Ishikawa (cell line): Measurements from ENCODE around the gene PTPRD.

Experiments
- EP300 ChIP-seq: IDR thresholded peaks from 2 replicates; pipeline ENCODE4 v1.6.1; 2012; ENCODE audit warnings: borderline replicate concordance
- TF ChIP-seq, protein P1 (sequence below): IDR thresholded peaks from 2 replicates; pipeline ENCODE4 v1.6.1; 2012; ENCODE audit warnings: low read depth, mild to moderate bottlenecking

DNA sequence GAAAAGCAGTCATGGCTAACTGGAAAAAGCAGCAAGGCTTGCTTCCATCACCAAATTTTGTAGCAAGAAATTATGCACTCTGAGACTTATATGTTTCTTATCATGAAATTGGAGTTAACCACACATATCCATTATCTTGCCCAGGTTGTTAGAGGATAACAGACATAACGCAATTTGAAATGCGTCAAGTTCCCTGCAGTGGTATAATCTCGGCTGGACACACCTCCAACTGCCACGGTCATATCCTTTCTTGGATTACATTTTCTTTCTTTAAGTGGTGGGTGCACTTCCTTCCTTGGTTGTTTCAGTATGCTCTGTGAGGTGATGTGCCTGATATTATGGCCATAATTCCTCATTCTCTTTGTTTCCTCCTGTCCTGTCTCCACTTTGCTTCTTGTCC is 2118.2 kb downstream of the PTPRD start:
- TF ChIP-seq, protein P1, sequence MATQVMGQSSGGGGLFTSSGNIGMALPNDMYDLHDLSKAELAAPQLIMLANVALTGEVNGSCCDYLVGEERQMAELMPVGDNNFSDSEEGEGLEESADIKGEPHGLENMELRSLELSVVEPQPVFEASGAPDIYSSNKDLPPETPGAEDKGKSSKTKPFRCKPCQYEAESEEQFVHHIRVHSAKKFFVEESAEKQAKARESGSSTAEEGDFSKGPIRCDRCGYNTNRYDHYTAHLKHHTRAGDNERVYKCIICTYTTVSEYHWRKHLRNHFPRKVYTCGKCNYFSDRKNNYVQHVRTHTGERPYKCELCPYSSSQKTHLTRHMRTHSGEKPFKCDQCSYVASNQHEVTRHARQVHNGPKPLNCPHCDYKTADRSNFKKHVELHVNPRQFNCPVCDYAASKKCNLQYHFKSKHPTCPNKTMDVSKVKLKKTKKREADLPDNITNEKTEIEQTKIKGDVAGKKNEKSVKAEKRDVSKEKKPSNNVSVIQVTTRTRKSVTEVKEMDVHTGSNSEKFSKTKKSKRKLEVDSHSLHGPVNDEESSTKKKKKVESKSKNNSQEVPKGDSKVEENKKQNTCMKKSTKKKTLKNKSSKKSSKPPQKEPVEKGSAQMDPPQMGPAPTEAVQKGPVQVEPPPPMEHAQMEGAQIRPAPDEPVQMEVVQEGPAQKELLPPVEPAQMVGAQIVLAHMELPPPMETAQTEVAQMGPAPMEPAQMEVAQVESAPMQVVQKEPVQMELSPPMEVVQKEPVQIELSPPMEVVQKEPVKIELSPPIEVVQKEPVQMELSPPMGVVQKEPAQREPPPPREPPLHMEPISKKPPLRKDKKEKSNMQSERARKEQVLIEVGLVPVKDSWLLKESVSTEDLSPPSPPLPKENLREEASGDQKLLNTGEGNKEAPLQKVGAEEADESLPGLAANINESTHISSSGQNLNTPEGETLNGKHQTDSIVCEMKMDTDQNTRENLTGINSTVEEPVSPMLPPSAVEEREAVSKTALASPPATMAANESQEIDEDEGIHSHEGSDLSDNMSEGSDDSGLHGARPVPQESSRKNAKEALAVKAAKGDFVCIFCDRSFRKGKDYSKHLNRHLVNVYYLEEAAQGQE: no peak
- no peak for TF ChIP-seq EP300
